ENCODE results near the gene HMGXB3.

HMGXB3 gene

GRCh38 chr5:150092159-150092787, 91.7 kb downstream of the HMGXB3 start:
- no peak for DNase-seq

DNA sequence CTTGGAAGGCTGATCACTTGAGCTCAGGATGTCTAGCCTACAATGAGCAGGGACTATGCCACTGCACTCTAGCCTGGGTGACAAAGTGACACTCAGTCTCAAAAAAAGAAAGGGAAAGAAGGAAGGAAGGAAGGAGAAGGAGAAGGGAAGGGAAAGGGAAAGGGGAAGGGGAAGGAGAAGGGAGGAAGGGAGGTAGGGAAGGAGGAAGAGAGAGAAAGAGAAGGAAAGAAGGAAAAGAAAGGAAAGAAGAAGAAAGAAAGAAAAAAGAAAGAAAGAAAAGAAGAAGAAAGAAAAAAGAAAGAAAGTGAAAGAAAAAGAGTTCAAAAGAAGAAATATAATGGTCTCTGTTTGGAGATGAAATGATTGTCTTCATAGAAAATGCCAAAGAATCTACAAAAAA, 96.6 kb downstream of the HMGXB3 start:
- no peak for DNase-seq

GRCh38 chr5:150101023-150101422, 100.5 kb downstream of the HMGXB3 start:
- no peak for DNase-seq

Data from MV-4-11 (cell line).